HUES6 (cell line): ENCODE results near the gene CLEC20A.

Experiments
- H3K27ac ChIP-seq: 2 replicates; pipeline ENCODE4 v1.7.0; 2013; ENCODE audit warnings: low read depth, mild to moderate bottlenecking, low read length, inconsistent platforms
- H3K27me3 ChIP-seq: 2 replicates; pipeline ENCODE4 v1.6.1; 2013; ENCODE audit warnings: low read length; ENCODE audit not compliant: control insufficient read depth, insufficient read depth
- H3K36me3 ChIP-seq: 2 replicates; pipeline ENCODE4 v1.6.1; 2013; ENCODE audit warnings: low read length; ENCODE audit not compliant: control insufficient read depth, insufficient read depth
- H3K4me1 ChIP-seq: 2 replicates; pipeline ENCODE4 v1.6.1; 2013; ENCODE audit warnings: low read length; ENCODE audit not compliant: control insufficient read depth, insufficient read depth
- H3K4me3 ChIP-seq: 2 replicates; pipeline ENCODE4 v1.5.1; 2013; ENCODE audit warnings: low read depth, low read length
- H3K9ac ChIP-seq: one replicate; pipeline ENCODE4 v1.6.1; 2013; ENCODE audit warnings: mild to moderate bottlenecking, low read length
- H3K9me3 ChIP-seq: 2 replicates; pipeline ENCODE4 v1.6.1; 2013; ENCODE audit warnings: low read depth, low read length; ENCODE audit not compliant: control insufficient read depth, insufficient read depth

Gene CLEC20A

GRCh38 chr1:178442925-178443324, 53.8 kb downstream of the CLEC20A start:
- H3K36me3 ChIP-seq: peaks cover 39% of the 10 kb centered on the region
- H3K27me3 ChIP-seq: no peaks in the 10 kb centered on the region
- H3K9me3 ChIP-seq: no peaks in the 10 kb centered on the region
- H3K9ac ChIP-seq: no peak overlapping the region
- no peak overlapping the region for H3K27ac ChIP-seq
- no peak overlapping the region for H3K4me3 ChIP-seq
- H3K4me1 ChIP-seq: no peaks in the 10 kb centered on the region

- H3K9ac ChIP-seq: no peak overlapping the region
- no peak overlapping the region for H3K4me3 ChIP-seq
- H3K4me1 ChIP-seq: no peaks in the 10 kb centered on the region; the same call in 1 of the 2 replicates
- no peaks in the 10 kb centered on the region for H3K27me3 ChIP-seq
- no peak overlapping the region for H3K27ac ChIP-seq
- H3K36me3 ChIP-seq: peaks cover 20% of the 10 kb centered on the region
- H3K9me3 ChIP-seq: no peaks in the 10 kb centered on the region
Measured at GRCh38 chr1:178438432-178438831, 58.3 kb downstream of the CLEC20A start.

- Histone ChIP-seq H3K9ac (no peak overlapping the region), H3K36me3 (peaks cover 7% of the 10 kb centered on the region), H3K9me3 (no peaks in the 10 kb centered on the region), H3K27ac (no peak overlapping the region), H3K27me3 (no peaks in the 10 kb centered on the region), H3K4me1 (no peaks in the 10 kb centered on the region; the same call in 1 of the 2 replicates), H3K4me3 (no peak overlapping the region)
Measured at GRCh38 chr1:178436899-178437298, 59.9 kb downstream of the CLEC20A start.

GRCh38 chr1:178434899-178435435, 61.8 kb downstream of the CLEC20A start:
- no peaks in the 10 kb centered on the region; the same call in 1 of the 2 replicates for H3K4me1 ChIP-seq
- no peak overlapping the region for H3K9ac ChIP-seq
- no peaks in the 10 kb centered on the region; the same call in 1 of the 2 replicates for H3K36me3 ChIP-seq
- no peak overlapping the region for H3K4me3 ChIP-seq
- H3K9me3 ChIP-seq: no peaks in the 10 kb centered on the region
- H3K27me3 ChIP-seq: no peaks in the 10 kb centered on the region
- no peak overlapping the region for H3K27ac ChIP-seq

GRCh38 chr1:178434360-178434759, 62.4 kb downstream of the CLEC20A start:
- H3K4me1 ChIP-seq: no peaks in the 10 kb centered on the region; the same call in 1 of the 2 replicates
- no peak overlapping the region for H3K9ac ChIP-seq
- no peaks in the 10 kb centered on the region for H3K36me3 ChIP-seq
- no peaks in the 10 kb centered on the region for H3K27me3 ChIP-seq
- no peak overlapping the region for H3K4me3 ChIP-seq
- no peak overlapping the region for H3K27ac ChIP-seq
- no peaks in the 10 kb centered on the region for H3K9me3 ChIP-seq
